Neutrophil (primary cell): Measurements from ENCODE around the gene KIAA1328.

Experiments used
- H3K27ac ChIP-seq: fragments of 200-600 bp; sonication (generic); 2 replicates; pipeline ENCODE4 v1.5.1; 2016; ENCODE audit warnings: mild to moderate bottlenecking, moderate library complexity
- H3K27me3 ChIP-seq: fragments of 200-600 bp; sonication (generic); 2 replicates; pipeline ENCODE4 v1.6.0; 2016; ENCODE audit warnings: mild to moderate bottlenecking
- H3K36me3 ChIP-seq: fragments of 200-600 bp; sonication (generic); 2 replicates; pipeline ENCODE4 v1.5.1; 2017
- H3K4me1 ChIP-seq, 2 experiments: fragments of 200-600 bp in 1 of 2; sonication (generic) in 1 of 2; 1 replicate in 1 of 2; 2 replicates in 1 of 2; pipeline versions ENCODE4 v1.5.1 to v1.6.1; 2013 to 2016; ENCODE audit warnings: low read depth in 1 of 2, low read length in 1 of 2, mild to moderate bottlenecking in 1 of 2, moderate library complexity in 1 of 2; ENCODE audit not compliant: control insufficient read depth in 1 of 2, insufficient read depth in 1 of 2
- H3K4me3 ChIP-seq, 2 experiments: fragments of 200-600 bp in 1 of 2; sonication (generic) in 1 of 2; 1 replicate in 1 of 2; 2 replicates in 1 of 2; pipeline ENCODE4 v1.5.1; 2013 to 2016; ENCODE audit warnings: low read depth in 1 of 2, low read length in 1 of 2, mild to moderate bottlenecking in 1 of 2, moderate library complexity in 1 of 2
- H3K9me3 ChIP-seq: fragments of 200-600 bp; sonication (generic); 2 replicates; pipeline ENCODE4 v1.5.1; 2016
- CTCF ChIP-seq: fragments of 200-600 bp; sonication (generic); IDR thresholded peaks from 2 replicates; pipeline ENCODE4 v1.5.1; 2016; ENCODE audit warnings: antibody characterized with exemption

KIAA1328 gene

GRCh38 chr18:36950960-36951359, 122.0 kb downstream of the KIAA1328 start:
- no peak overlapping the region for H3K27ac ChIP-seq
- no peaks in the 10 kb centered on the region for H3K4me1 ChIP-seq
- no peaks in the 10 kb centered on the region for H3K9me3 ChIP-seq
- no peaks in the 10 kb centered on the region for H3K36me3 ChIP-seq
- no peak overlapping the region for H3K4me3 ChIP-seq
- no peaks in the 10 kb centered on the region for H3K27me3 ChIP-seq
- no peak for TF ChIP-seq CTCF

DNA sequence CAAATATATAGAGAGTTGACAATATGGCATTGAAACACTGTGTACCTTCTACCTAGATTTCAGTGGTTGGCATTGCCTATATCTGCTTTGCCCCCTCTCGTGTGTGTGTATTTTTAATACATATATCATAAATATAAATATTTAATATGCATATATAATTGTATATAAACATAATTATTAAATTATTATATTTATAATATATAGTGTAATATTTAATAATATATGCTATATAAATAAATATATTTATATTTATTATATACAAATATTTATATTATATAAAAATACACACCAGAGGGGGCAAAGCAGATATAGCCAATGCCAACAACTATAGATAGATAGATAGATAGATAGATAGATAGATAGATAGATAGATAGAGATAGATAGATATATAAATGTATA, 124.1 kb downstream of the KIAA1328 start:
- Histone ChIP-seq H3K27me3 (no peaks in the 10 kb centered on the region), H3K27ac (no peak overlapping the region), H3K9me3 (no peaks in the 10 kb centered on the region), H3K4me1 (no peaks in the 10 kb centered on the region), H3K4me3 (no peak overlapping the region), H3K36me3 (no peaks in the 10 kb centered on the region)
- no peak for TF ChIP-seq CTCF

GRCh38 chr18:36960038-36960437, 131.1 kb downstream of the KIAA1328 start:
- no peaks in the 10 kb centered on the region for H3K27me3 ChIP-seq
- H3K27ac ChIP-seq, result no peak overlapping the region
- no peaks in the 10 kb centered on the region for H3K4me1 ChIP-seq
- H3K36me3 ChIP-seq, result no peaks in the 10 kb centered on the region
- no peak for TF ChIP-seq CTCF
- no peak overlapping the region for H3K4me3 ChIP-seq
- H3K9me3 ChIP-seq, result peaks cover 3% of the 10 kb centered on the region

GRCh38 chr18:36963464-36963863, 134.5 kb downstream of the KIAA1328 start:
- Histone ChIP-seq H3K9me3 (peaks cover 3% of the 10 kb centered on the region), H3K27me3 (no peaks in the 10 kb centered on the region), H3K4me1 (no peaks in the 10 kb centered on the region), H3K4me3 (no peak overlapping the region), H3K27ac (no peak overlapping the region), H3K36me3 (no peaks in the 10 kb centered on the region)
- TF ChIP-seq CTCF, result no peak

GRCh38 chr18:36974686-36975085, 145.8 kb downstream of the KIAA1328 start:
- no peaks in the 10 kb centered on the region for H3K36me3 ChIP-seq
- no peak for TF ChIP-seq CTCF
- no peaks in the 10 kb centered on the region for H3K27me3 ChIP-seq
- no peaks in the 10 kb centered on the region for H3K4me1 ChIP-seq
- no peaks in the 10 kb centered on the region for H3K9me3 ChIP-seq
- H3K4me3 ChIP-seq, result no peak overlapping the region
- H3K27ac ChIP-seq, result no peak overlapping the region

DNA sequence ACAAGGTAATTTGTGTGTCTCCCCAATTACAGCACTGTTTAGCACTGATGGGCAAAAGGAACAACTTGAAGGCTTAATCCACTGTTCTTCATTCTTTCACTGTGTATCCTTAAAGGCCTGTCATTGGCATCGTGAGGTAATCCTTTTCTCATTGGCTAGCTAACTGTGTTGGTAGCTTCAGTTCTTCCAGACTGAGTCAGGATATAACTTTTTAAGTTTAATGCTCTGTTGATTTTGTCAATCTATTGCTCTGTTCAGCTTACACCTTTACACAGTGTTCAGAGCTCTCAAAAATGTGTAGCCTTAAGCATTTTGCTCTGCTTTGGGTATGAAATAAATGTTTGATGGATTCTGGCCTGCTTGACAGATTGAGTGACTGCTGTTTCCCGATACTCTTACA, 148.2 kb downstream of the KIAA1328 start:
- TF ChIP-seq CTCF, result no peak
- H3K27me3 ChIP-seq, result no peaks in the 10 kb centered on the region
- no peak overlapping the region for H3K27ac ChIP-seq

More for the DNA sequence above, 148.2 kb downstream of the KIAA1328 start:
- H3K4me3 ChIP-seq, result no peak overlapping the region
- H3K4me1 ChIP-seq, result no peaks in the 10 kb centered on the region
- H3K36me3 ChIP-seq, result no peaks in the 10 kb centered on the region
- H3K9me3 ChIP-seq, result no peaks in the 10 kb centered on the region
